H1 (cell line): ENCODE measurements around the gene DCPS. TPM values are rescaled to one million over a fixed set of nuclear protein-coding genes. Genes with fewer than 3 reads are reported as not detected.
"Not testable (repeated sequence)": the region's sequence is repeated elsewhere in the genome, so short reads cannot be mapped to it uniquely, and the experiment has no call there.

Experiments
- CTCF ChIA-PET: fragments of 300-600 bp; sonication (Branson Sonifier 250); formaldehyde crosslinking; loops from one replicate; lab custom pipeline; 2021; ENCODE audit not compliant: partially characterized antibody; lab: Charles Lee
- POLR2A ChIA-PET: fragments of 300-600 bp; sonication (Branson Sonifier 250); formaldehyde crosslinking; loops from one replicate; lab custom pipeline; 2021; ENCODE audit warnings: inconsistent platforms; ENCODE audit not compliant: partially characterized antibody; lab: Charles Lee
- DNase-seq, 2 experiments: peaks; one replicate each; pipeline versions ENCODE4 v3.0.0 to v3.0.0-alpha.2; 2010 to 2022; ENCODE audit warnings: low spot score in 2 of 2, low read depth in 1 of 2, mixed read lengths in 1 of 2
- FAIRE-seq: peaks from 2 replicates; lab custom pipeline; 2011; peaks lifted over from hg19 to GRCh38; lab: Jason Lieb, UNC
- H2AFZ ChIP-seq: 2 replicates; pipeline ENCODE4 v1.8.1; 2012; ENCODE audit warnings: low read length, inconsistent platforms
- H2AK5ac ChIP-seq: 2 replicates; pipeline ENCODE4 v1.6.1; 2013; ENCODE audit warnings: low read depth, low read length
- H2BK120ac ChIP-seq: replicated peaks from 2 replicates; pipeline ENCODE3; 2013; ENCODE audit warnings: low read depth, low read length, inconsistent platforms
- H2BK12ac ChIP-seq: 2 replicates; pipeline ENCODE4 v1.6.1; 2013; ENCODE audit warnings: low read depth, low read length
- H2BK15ac ChIP-seq: 2 replicates; pipeline ENCODE4 v1.6.1; 2013; ENCODE audit warnings: low read length
- H2BK20ac ChIP-seq: 2 replicates; pipeline ENCODE4 v1.6.1; 2013; ENCODE audit warnings: low read length
- H2BK5ac ChIP-seq: 2 replicates; pipeline ENCODE4 v1.6.1; 2013; ENCODE audit warnings: low read depth, low read length
- H3K14ac ChIP-seq: 2 replicates; pipeline ENCODE4 v1.6.1; 2013; ENCODE audit warnings: inconsistent platforms; ENCODE audit not compliant: insufficient read length
- H3K18ac ChIP-seq: 2 replicates; pipeline ENCODE4 v1.6.1; 2013; ENCODE audit warnings: low read length; ENCODE audit errors: extremely low read depth
- H3K23ac ChIP-seq: 2 replicates; pipeline ENCODE4 v1.6.1; 2013; ENCODE audit warnings: inconsistent platforms; ENCODE audit not compliant: insufficient read length
- H3K23me2 ChIP-seq: 2 replicates; pipeline ENCODE4 v1.6.1; 2013; ENCODE audit warnings: low read depth, low read length
- H3K27ac ChIP-seq: 2 replicates; pipeline ENCODE4 v1.6.1; 2011; ENCODE audit warnings: low read depth, low read length, inconsistent platforms
- H3K27me3 ChIP-seq, 4 experiments: replicated peaks in 1 of 4; 1 replicate in 1 of 4; 2 replicates in 3 of 4; pipeline versions ENCODE4 v1.6.1 to v1.8.1; 2011 to 2013; ENCODE audit warnings: low read length in 3 of 4, mild to moderate bottlenecking in 3 of 4, inconsistent platforms in 2 of 4, mixed read lengths in 2 of 4, moderate library complexity in 1 of 4; ENCODE audit not compliant: control insufficient read depth in 3 of 4, insufficient read depth in 3 of 4; ENCODE audit errors: extremely low read depth in 1 of 4
- H3K36me3 ChIP-seq, 4 experiments: 2 replicates each; pipeline versions ENCODE4 v1.6.1 to v1.8.1; 2011 to 2013; ENCODE audit warnings: mild to moderate bottlenecking in 4 of 4, low read length in 3 of 4, moderate library complexity in 2 of 4, control low read depth in 1 of 4, inconsistent platforms in 1 of 4; ENCODE audit not compliant: insufficient read depth in 4 of 4, control insufficient read depth in 2 of 4
- H3K4ac ChIP-seq: replicated peaks from 2 replicates; pipeline ENCODE3; 2013; ENCODE audit warnings: low read length, low read depth, mixed read lengths, inconsistent platforms; ENCODE audit not compliant: insufficient read length
- H3K4me1 ChIP-seq, 4 experiments: replicated peaks in 1 of 4; 1 replicate in 1 of 4; 2 replicates in 3 of 4; pipeline versions ENCODE4 v1.6.1 to v1.8.1; 2011 to 2013; ENCODE audit warnings: low read length in 3 of 4, inconsistent platforms in 2 of 4, mixed read lengths in 1 of 4; ENCODE audit not compliant: insufficient read depth in 4 of 4, control insufficient read depth in 3 of 4
- H3K4me2 ChIP-seq, 2 experiments: 2 replicates each; pipeline versions ENCODE4 v1.6.1 to v1.8.1; 2011 to 2013; ENCODE audit warnings: low read depth in 2 of 2, low read length in 2 of 2, control low read depth in 1 of 2, inconsistent platforms in 1 of 2, mild to moderate bottlenecking in 1 of 2; ENCODE audit not compliant: insufficient read depth in 1 of 2
- H3K4me3 ChIP-seq, 4 experiments: fragments of 200-600, 300-600 bp in 1 of 4; sonication (generic), shearing (Covaris generic), sonication (Bioruptor Twin) in 1 of 4; 2 replicates each; pipeline versions ENCODE4 v1.5.1 to v1.8.1; 2011 to 2016; ENCODE audit warnings: low read length in 4 of 4, low read depth in 3 of 4, control low read depth in 2 of 4, inconsistent platforms in 2 of 4, mild to moderate bottlenecking in 2 of 4, mixed read lengths in 1 of 4, moderate library complexity in 1 of 4; ENCODE audit not compliant: insufficient read depth in 2 of 4; ENCODE audit errors: extremely low read depth in 1 of 4
- H3K56ac ChIP-seq: replicated peaks from 2 replicates; pipeline ENCODE3; 2013; ENCODE audit warnings: low read depth, mild to moderate bottlenecking, mixed read lengths, low read length, inconsistent platforms; ENCODE audit not compliant: insufficient read length
- H3K79me1 ChIP-seq: 2 replicates; pipeline ENCODE4 v1.6.1; 2013; ENCODE audit warnings: low read depth, low read length, control low read depth
- H3K79me2 ChIP-seq, 2 experiments: 2 replicates each; pipeline versions ENCODE4 v1.6.1 to v1.8.1; 2012 to 2013; ENCODE audit warnings: low read length in 2 of 2, mild to moderate bottlenecking in 2 of 2, inconsistent platforms in 1 of 2; ENCODE audit not compliant: insufficient read depth in 2 of 2, control insufficient read depth in 1 of 2
- H3K9ac ChIP-seq, 4 experiments: replicated peaks in 1 of 4; 1 replicate in 1 of 4; 2 replicates in 3 of 4; pipeline versions ENCODE4 v1.6.1 to v1.8.1; 2011 to 2013; ENCODE audit warnings: low read depth in 3 of 4, low read length in 3 of 4, control low read depth in 2 of 4, mild to moderate bottlenecking in 2 of 4, moderate library complexity in 2 of 4, inconsistent platforms in 1 of 4; ENCODE audit errors: extremely low read depth in 1 of 4
- H3K9me3 ChIP-seq, 2 experiments: 2 replicates each; pipeline versions ENCODE4 v1.6.1 to v1.8.1; 2012 to 2013; ENCODE audit warnings: mild to moderate bottlenecking in 2 of 2, moderate library complexity in 2 of 2, control low read depth in 1 of 2, inconsistent platforms in 1 of 2, low read depth in 1 of 2, low read length in 1 of 2, mixed read lengths in 1 of 2; ENCODE audit not compliant: insufficient read depth in 2 of 2
- H4K20me1 ChIP-seq, 2 experiments: replicated peaks in 1 of 2; 2 replicates each; pipeline versions ENCODE3 to v1.8.1; 2011 to 2013; ENCODE audit warnings: inconsistent platforms in 2 of 2, low read length in 2 of 2, mild to moderate bottlenecking in 1 of 2; ENCODE audit not compliant: insufficient read depth in 2 of 2, control insufficient read depth in 1 of 2
- H4K5ac ChIP-seq: 2 replicates; pipeline ENCODE4 v1.6.1; 2013; ENCODE audit warnings: low read length, low read depth, mixed read lengths, inconsistent platforms; ENCODE audit not compliant: insufficient read length
- H4K8ac ChIP-seq: 2 replicates; pipeline ENCODE4 v1.8.0; 2013; ENCODE audit warnings: mild to moderate bottlenecking, moderate library complexity, low read length, inconsistent platforms; ENCODE audit not compliant: insufficient read depth; ENCODE audit errors: extremely low read depth
- H4K91ac ChIP-seq: replicated peaks from 2 replicates; pipeline ENCODE3; 2013; ENCODE audit warnings: low read length, mixed read lengths, inconsistent platforms; ENCODE audit not compliant: insufficient read length
- CHD2 ChIP-seq: IDR thresholded peaks from 2 replicates; pipeline ENCODE4 v1.6.1; 2012; ENCODE audit warnings: low read length, improper control_type of control experiment
- JUN ChIP-seq: IDR thresholded peaks from 2 replicates; pipeline ENCODE4 v1.6.1; 2011; ENCODE audit warnings: low read depth, mild to moderate bottlenecking, improper control_type of control experiment, low read length
- JUND ChIP-seq: IDR thresholded peaks from 2 replicates; pipeline ENCODE4 v1.6.1; 2011; ENCODE audit warnings: mild to moderate bottlenecking, improper control_type of control experiment, low read length
- NANOG ChIP-seq: IDR thresholded peaks from 2 replicates; pipeline ENCODE4 v1.6.1; 2011; ENCODE audit warnings: low read length, low read depth, mild to moderate bottlenecking, inconsistent platforms; ENCODE audit not compliant: insufficient read depth, poor library complexity, severe bottlenecking
- NRF1 ChIP-seq: IDR thresholded peaks from 2 replicates; pipeline ENCODE4 v1.6.1; 2011; ENCODE audit warnings: mild to moderate bottlenecking, low read depth, low read length, improper control_type of control experiment
- RXRA ChIP-seq: IDR thresholded peaks from 2 replicates; pipeline ENCODE4 v1.6.1; 2011; ENCODE audit warnings: low read depth, mild to moderate bottlenecking, low read length, moderate library complexity; ENCODE audit not compliant: insufficient read depth
- TAF1 ChIP-seq: IDR thresholded peaks from 2 replicates; pipeline ENCODE4 v1.6.1; 2011; ENCODE audit warnings: mild to moderate bottlenecking, low read depth, low read length
- TBP ChIP-seq: IDR thresholded peaks from 2 replicates; pipeline ENCODE4 v1.6.1; 2011; ENCODE audit warnings: low read depth, low read length, improper control_type of control experiment
- WGBS, 2 experiments: shearing (Covaris generic) in 1 of 2; methylation state at CpG; one replicate each; pipeline versions ENCODE4 v1.1.6 to v1.1.7; 2013 to 2015; ENCODE audit warnings: low lambda C conversion rate in 2 of 2, mixed read lengths in 2 of 2, inconsistent platforms in 1 of 2, low coverage in 1 of 2, missing lambda C conversion rate in 1 of 2; ENCODE audit not compliant: insufficient replicate concordance in 2 of 2, insufficient coverage in 1 of 2, insufficient read length in 1 of 2; ENCODE audit errors: extremely low coverage in 1 of 2, missing lambda C conversion rate in 1 of 2; 5-methylcytosine and 5-hydroxymethylcytosine counted together
- polyA plus RNA-seq, 7 experiments: library from polyadenylated mRNA; depleted of rRNA in 3 of 7; stranded (reverse) in 5 of 7; unstranded in 2 of 7; fragments of >200 nt in 5 of 7; fragments of 200-250 nt in 2 of 7; gene quantifications; 1 replicate in 5 of 7; 2 replicates in 1 of 7; 4 replicates in 1 of 7; pipeline versions ENCODE4 v1.2.1 to v1.2.3, GENCODE V29; 2011 to 2013; ENCODE audit warnings: missing spikeins in 2 of 7, mixed read lengths in 2 of 7
- total RNA-seq: library from RNA; stranded (reverse); fragmentation: NEBNext Ultra II Directional; extraction: Animal tissue kit (Norgen Biotek cat#: 25700); gene quantifications from 2 replicates; pipeline ENCODE4 v1.2.1, GENCODE V29; 2021

DCPS gene
- total and polyA plus RNA-seq, 2 of the 8 experiments (the other 6 are each of a cell fraction or from before 2014, with no cell fraction given), result 24.6 to 55.2 TPM

DNA sequence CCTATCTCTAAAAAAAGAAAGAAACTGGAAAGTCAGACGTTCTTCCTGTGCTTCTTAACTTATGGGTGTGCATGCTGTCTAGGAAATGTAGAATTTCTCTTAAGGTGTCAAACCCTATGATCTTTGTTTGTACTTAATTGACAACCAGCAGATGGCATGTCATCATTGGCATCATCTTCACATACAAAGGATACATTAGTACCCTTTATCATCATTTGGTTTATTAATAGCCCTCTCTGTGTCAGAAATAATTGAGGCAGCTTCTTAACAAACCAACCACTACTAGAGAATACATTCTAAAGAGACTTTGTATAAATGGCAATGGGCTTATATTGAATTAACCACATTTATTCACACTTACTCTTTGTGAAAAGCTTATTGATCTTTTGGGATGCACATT lies 49.0 kb upstream of the DCPS start (continued):
- no peak for TF ChIP-seq TBP
- no peak for TF ChIP-seq JUND
- TF ChIP-seq NANOG, result no peak
- TF ChIP-seq JUN, result no peak
- TF ChIP-seq TAF1, result no peak
- no peak for TF ChIP-seq CHD2
- no peak for TF ChIP-seq NRF1
- no peak for TF ChIP-seq RXRA

DNA sequence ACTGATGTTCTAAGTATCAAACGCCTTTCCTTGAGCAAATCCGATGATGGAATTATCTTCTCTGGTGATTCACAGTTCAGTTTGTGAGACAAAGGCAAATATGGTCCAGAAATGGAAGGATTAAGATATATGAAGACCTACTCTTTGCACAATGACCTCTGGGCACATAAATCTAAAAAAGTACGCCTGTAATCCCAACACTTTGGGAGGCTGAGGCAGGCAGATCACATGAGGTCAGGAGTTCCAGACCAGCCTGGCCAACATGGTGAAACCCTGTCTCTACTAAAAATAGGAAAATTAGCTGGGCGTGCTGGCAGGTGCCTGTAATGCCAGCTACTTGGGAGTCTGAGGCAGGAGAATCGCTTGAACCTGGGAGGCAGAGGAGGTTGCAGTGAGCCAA lies 48.4 kb upstream of the DCPS start:
- H3K4me1 ChIP-seq, H3K9me3 ChIP-seq, H3K27me3 ChIP-seq, H2BK12ac ChIP-seq, H3K4me3 ChIP-seq, H4K8ac ChIP-seq, H3K9ac ChIP-seq, H3K56ac ChIP-seq, H4K91ac ChIP-seq, H2BK5ac ChIP-seq, CTCF ChIA-PET, H3K18ac ChIP-seq, H2AK5ac ChIP-seq, H2BK20ac ChIP-seq, H4K5ac ChIP-seq, H2AFZ ChIP-seq, H2BK120ac ChIP-seq, H2BK15ac ChIP-seq, H3K23ac ChIP-seq, H3K14ac ChIP-seq, H3K4me2 ChIP-seq, H3K4ac ChIP-seq, H4K20me1 ChIP-seq, DNase-seq, FAIRE-seq, H3K79me1 ChIP-seq, H3K79me2 ChIP-seq, H3K23me2 ChIP-seq, H3K27ac ChIP-seq: not testable (repeated sequence)
- POLR2A ChIA-PET, result interaction anchor here (0.7 to 2.1 kb wide), 3 partner anchors 10 to 25 kb away, joined by 3 to 7 read pairs (median 4); no protein-coding TSS in a partner anchor
- WGBS, 2 experiments, result 94% methylated on average over 5 of the region's 5 CpGs; no CpG with 5 or more reads in 1 of the 2 experiments
- H3K36me3 ChIP-seq, result peaks cover 4 to 43% (median 27%) of the 10 kb centered on the region in 4 experiments
